DND-41 (cell line): Measurements from ENCODE around the gene IQCK.

Experiments
- ATAC-seq: fragments of 200-7000 bp; cut with Tn5 transposase; 3 replicates; pipeline ENCODE4 v1.9.1; 2021; ENCODE audit warnings: low read depth; ENCODE audit not compliant: insufficient read depth
- DNase-seq: peaks from one replicate; pipeline ENCODE4 v3.0.0-alpha.2; 2020
- H2AFZ ChIP-seq: 2 replicates; pipeline ENCODE4 v1.6.0; 2012; ENCODE audit warnings: low read depth, low read length
- H3K27ac ChIP-seq: 2 replicates; pipeline ENCODE4 v1.5.1; 2012; ENCODE audit warnings: low read length, inconsistent platforms
- H3K27me3 ChIP-seq: fragments of 200-600 bp; sonication (generic); 2 replicates; pipeline ENCODE4 v1.6.0; 2012; ENCODE audit warnings: low read length, mild to moderate bottlenecking, inconsistent platforms; ENCODE audit not compliant: insufficient read depth, poor library complexity
- H3K36me3 ChIP-seq: 2 replicates; pipeline ENCODE4 v1.5.1; 2012; ENCODE audit warnings: low read length, inconsistent platforms; ENCODE audit not compliant: insufficient read depth
- H3K4me1 ChIP-seq: 2 replicates; pipeline ENCODE4 v1.5.1; 2012; ENCODE audit warnings: mild to moderate bottlenecking, low read length; ENCODE audit not compliant: insufficient read depth
- H3K4me2 ChIP-seq: 2 replicates; pipeline ENCODE4 v1.6.0; 2012; ENCODE audit warnings: mild to moderate bottlenecking, moderate library complexity, low read length, inconsistent platforms; ENCODE audit not compliant: insufficient read depth
- H3K4me3 ChIP-seq, 2 experiments: fragments of 200-600 bp in 1 of 2; shearing (Covaris generic) in 1 of 2; 2 replicates each; pipeline ENCODE4 v1.5.1; 2012 to 2016; ENCODE audit warnings: inconsistent platforms in 2 of 2, low read length in 2 of 2, mild to moderate bottlenecking in 2 of 2, low read depth in 1 of 2, moderate library complexity in 1 of 2
- H3K79me2 ChIP-seq: 2 replicates; pipeline ENCODE4 v1.6.0; 2012; ENCODE audit warnings: low read length, inconsistent platforms; ENCODE audit not compliant: insufficient read depth
- H3K9ac ChIP-seq: 2 replicates; pipeline ENCODE4 v1.6.0; 2012; ENCODE audit warnings: low read depth, mild to moderate bottlenecking, inconsistent platforms, low read length, moderate library complexity
- H3K9me3 ChIP-seq: 2 replicates; pipeline ENCODE4 v1.5.1; 2012; ENCODE audit warnings: low read length, moderate library complexity, mild to moderate bottlenecking, inconsistent platforms; ENCODE audit not compliant: insufficient read depth, severe bottlenecking
- H4K20me1 ChIP-seq: 2 replicates; pipeline ENCODE4 v1.6.0; 2012; ENCODE audit warnings: low read length; ENCODE audit not compliant: insufficient read depth
- EZH2 ChIP-seq: IDR thresholded peaks from 3 replicates; pipeline ENCODE4 v1.6.1; 2012; ENCODE audit warnings: borderline replicate concordance, low read depth, mild to moderate bottlenecking, moderate library complexity, low read length, inconsistent platforms; ENCODE audit not compliant: severe bottlenecking
- TF ChIP-seq, protein P1 (sequence below): IDR thresholded peaks from 2 replicates; pipeline ENCODE4 v1.5.1; 2012; ENCODE audit warnings: borderline replicate concordance, low read length, moderate library complexity, mild to moderate bottlenecking; ENCODE audit not compliant: poor library complexity, severe bottlenecking; ENCODE audit errors: extremely low read depth

The IQCK gene

DNA sequence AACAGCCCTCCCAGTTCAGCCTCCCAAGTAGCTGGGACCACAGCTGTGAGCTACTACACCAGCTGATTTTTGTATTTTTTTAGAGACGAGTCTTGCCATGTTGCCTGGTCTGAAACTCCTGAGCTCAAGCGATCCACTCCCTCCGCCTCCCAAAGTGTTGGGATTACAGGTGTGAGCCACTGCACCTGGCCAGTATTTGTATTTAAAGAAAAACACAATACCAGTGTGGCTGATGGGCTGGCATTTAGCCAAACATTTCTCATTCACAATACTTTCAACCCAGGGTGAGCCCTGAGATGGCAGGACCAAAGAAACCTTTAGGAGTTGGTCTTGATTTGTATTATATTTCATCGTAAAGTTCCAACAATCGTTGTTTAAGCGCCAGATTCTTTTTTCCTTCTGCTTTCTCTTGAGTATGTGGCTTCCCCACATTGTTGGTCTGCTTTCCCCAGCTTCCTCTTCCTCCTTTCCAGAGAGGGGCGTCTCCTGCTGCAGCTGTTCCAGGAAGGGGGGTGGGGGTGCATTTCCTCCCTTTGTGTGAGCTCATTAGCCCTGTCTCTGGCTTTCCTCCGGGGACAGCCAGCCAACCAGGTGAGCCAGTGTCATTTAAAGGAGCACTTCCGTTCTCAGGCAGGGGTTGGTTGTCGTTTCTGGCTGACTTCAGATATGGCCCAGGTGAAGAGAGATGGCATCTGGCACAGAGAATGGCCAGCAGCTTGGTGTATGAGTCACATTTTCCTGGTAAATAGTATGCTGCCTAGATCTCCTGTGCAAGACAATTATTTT lies 86.7 kb downstream of the IQCK start:
- Histone ChIP-seq H3K9me3 (peaks cover 8% of the 10 kb centered on the region), H3K36me3 (no peaks in the 10 kb centered on the region), H3K79me2 (no peaks in the 10 kb centered on the region), H4K20me1 (no peaks in the 10 kb centered on the region), H3K27me3 (no peaks in the 10 kb centered on the region), H2AFZ (peak overlapping the region; percentile 59), H3K4me1 (peaks cover 23% of the 10 kb centered on the region), H3K27ac (peak overlapping the region; percentile 45), H3K4me3 (peak overlapping the region in 1 of 2 experiments; percentile 47; a peak in 2 of 4 replicates), H3K9ac (peak overlapping the region; percentile 24; the same call in 1 of the 2 replicates), H3K4me2 (peak overlapping the region; percentile 56; the same call in 1 of the 2 replicates)
- ATAC-seq (peak; percentile 93), DNase-seq (peak; percentile 90)
- TF ChIP-seq, protein P1, sequence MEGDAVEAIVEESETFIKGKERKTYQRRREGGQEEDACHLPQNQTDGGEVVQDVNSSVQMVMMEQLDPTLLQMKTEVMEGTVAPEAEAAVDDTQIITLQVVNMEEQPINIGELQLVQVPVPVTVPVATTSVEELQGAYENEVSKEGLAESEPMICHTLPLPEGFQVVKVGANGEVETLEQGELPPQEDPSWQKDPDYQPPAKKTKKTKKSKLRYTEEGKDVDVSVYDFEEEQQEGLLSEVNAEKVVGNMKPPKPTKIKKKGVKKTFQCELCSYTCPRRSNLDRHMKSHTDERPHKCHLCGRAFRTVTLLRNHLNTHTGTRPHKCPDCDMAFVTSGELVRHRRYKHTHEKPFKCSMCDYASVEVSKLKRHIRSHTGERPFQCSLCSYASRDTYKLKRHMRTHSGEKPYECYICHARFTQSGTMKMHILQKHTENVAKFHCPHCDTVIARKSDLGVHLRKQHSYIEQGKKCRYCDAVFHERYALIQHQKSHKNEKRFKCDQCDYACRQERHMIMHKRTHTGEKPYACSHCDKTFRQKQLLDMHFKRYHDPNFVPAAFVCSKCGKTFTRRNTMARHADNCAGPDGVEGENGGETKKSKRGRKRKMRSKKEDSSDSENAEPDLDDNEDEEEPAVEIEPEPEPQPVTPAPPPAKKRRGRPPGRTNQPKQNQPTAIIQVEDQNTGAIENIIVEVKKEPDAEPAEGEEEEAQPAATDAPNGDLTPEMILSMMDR: no peak
- no peak for TF ChIP-seq EZH2

DNA sequence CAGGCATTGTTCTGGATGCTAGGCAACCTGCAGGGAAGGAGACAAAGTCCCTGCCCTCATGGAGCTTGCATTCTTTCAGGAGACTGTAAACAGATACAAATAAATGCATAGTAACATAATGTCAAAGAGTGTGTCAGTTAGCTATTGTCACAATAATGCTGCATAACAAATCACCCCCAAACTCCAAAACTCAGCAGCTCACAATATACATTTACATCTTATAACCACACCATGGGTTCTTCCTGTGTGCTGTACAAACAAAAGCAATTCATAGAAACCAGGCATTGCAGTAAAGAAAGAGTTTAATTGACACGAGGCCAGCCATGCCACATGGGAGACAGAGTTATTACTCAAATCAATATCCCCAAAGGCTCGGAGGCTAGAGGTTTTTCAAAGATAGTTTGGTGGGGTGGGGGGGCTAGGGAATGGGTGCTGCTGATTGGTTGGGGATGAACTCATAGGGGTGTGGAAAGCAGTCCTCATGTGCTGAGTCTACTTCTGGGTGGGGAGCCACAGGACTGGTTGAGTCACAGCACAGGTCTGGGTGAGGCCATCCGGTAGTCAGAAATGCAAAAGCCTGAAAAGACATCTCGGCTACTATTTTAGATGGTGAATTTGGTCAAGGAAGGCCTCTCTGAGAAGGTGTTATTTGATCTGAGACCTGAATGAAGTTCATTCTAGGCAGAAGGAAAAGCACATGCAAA lies 87.5 kb downstream of the IQCK start:
- peaks cover 8% of the 10 kb centered on the region for H3K9me3 ChIP-seq
- H3K4me3 ChIP-seq: no peak overlapping the region
- peaks cover 23% of the 10 kb centered on the region for H3K4me1 ChIP-seq
- no peak overlapping the region for H3K9ac ChIP-seq
- H3K36me3 ChIP-seq: no peaks in the 10 kb centered on the region
- DNase-seq (no peak), ATAC-seq (no peak)
- H3K27me3 ChIP-seq: no peaks in the 10 kb centered on the region
- no peaks in the 10 kb centered on the region for H3K79me2 ChIP-seq
- H2AFZ ChIP-seq: no peak overlapping the region
- no peak overlapping the region; the same call in 1 of the 2 replicates for H3K4me2 ChIP-seq
- no peak for TF ChIP-seq EZH2
- TF ChIP-seq, protein P1: no peak
- no peaks in the 10 kb centered on the region for H4K20me1 ChIP-seq
- peak overlapping the region; percentile 45 for H3K27ac ChIP-seq

DNA sequence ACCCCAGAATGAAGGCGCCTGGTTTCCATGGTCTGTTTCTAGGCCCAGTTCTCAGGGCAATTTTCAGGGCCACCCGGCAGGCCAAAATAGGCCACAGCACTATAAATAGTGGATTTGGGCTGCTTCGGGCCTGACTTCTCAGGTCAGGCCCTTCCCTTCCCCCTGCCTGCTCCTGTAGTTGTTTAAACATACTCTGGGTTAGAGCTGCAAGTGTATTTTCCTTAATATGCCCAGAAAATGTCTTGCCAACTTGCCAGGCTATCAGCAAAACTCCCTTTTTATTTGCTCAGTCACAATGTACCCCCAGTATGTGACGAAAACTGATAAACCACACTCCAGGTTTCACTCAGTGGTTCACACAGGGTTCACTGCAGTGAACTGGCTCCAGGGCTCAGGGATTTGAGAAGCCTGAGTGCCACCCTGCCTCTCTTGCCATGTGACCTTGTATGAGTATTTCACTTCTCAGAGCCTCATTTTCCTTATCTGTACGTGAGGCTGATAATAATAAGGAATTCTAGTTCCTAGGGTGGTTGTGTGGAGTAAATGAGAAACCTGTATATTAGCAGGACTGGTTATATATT lies 90.1 kb downstream of the IQCK start:
- Histone ChIP-seq H4K20me1 (no peaks in the 10 kb centered on the region), H3K27me3 (no peaks in the 10 kb centered on the region), H3K4me3 (no peak overlapping the region), H3K79me2 (no peaks in the 10 kb centered on the region), H3K36me3 (no peaks in the 10 kb centered on the region), H3K27ac (no peak overlapping the region), H3K9ac (no peak overlapping the region), H3K4me2 (no peak overlapping the region), H3K4me1 (peaks cover 23% of the 10 kb centered on the region), H2AFZ (no peak overlapping the region), H3K9me3 (peaks cover 11% of the 10 kb centered on the region)
- TF ChIP-seq EZH2: no peak
- TF ChIP-seq, protein P1: no peak
- no peak for ATAC-seq
- no peak for DNase-seq
